KOPT-K1 (cell line): ENCODE measurements around the gene KDM2B.

Experiments used
- H3K27ac ChIP-seq: fragments of 200-600 bp; sonication (generic); 2 replicates; pipeline ENCODE4 v1.5.1; 2016; ENCODE audit warnings: antibody characterized with exemption, mild to moderate bottlenecking, low read depth, low read length; ENCODE audit not compliant: poor library complexity, severe bottlenecking
- H3K36me3 ChIP-seq: fragments of 200-600 bp; sonication (generic); 2 replicates; pipeline ENCODE4 v1.5.1; 2017; ENCODE audit warnings: antibody characterized with exemption, mild to moderate bottlenecking, low read length, moderate library complexity; ENCODE audit not compliant: insufficient read depth
- H3K9me3 ChIP-seq: fragments of 200-600 bp; sonication (generic); 2 replicates; pipeline ENCODE4 v1.5.1; 2017; ENCODE audit warnings: antibody characterized with exemption, low read length, mild to moderate bottlenecking; ENCODE audit not compliant: insufficient read depth, poor library complexity, severe bottlenecking

The KDM2B gene

GRCh38 chr12:121550974-121551634, 29.7 kb downstream of the KDM2B start:
- peaks cover 55% of the 10 kb centered on the region for H3K36me3 ChIP-seq
- H3K27ac ChIP-seq, result no peak overlapping the region

DNA sequence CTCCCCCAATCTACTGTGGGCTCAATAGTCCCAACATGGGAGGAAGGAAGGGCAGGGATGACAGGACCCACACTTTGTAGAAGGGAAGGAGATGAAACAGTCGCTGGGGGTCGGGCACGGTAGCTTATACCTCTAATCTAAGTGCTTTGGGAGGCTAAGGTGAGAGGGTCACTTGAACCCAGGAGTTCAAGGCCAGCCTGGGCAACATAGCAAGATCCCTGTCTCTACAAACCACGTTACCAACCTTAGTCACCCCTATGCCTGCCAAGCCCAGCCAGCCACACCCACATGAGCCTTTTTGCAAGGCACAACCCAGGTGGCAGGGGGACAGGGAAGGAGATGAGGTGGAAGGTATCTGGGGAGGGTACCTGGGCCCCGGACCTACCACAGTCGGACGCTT, 31.7 kb downstream of the KDM2B start:
- H3K36me3 ChIP-seq, result peaks cover 63% of the 10 kb centered on the region
- no peak overlapping the region for H3K27ac ChIP-seq
- H3K9me3 ChIP-seq, result no peaks in the 10 kb centered on the region

More at GRCh38 chr12:121550974-121551634, 29.7 kb downstream of the KDM2B start:
- H3K9me3 ChIP-seq, result no peaks in the 10 kb centered on the region

- H3K36me3 ChIP-seq, result peaks cover 61% of the 10 kb centered on the region
- H3K27ac ChIP-seq, result no peak overlapping the region
- H3K9me3 ChIP-seq, result no peaks in the 10 kb centered on the region
These were observed 35.3 kb downstream of the KDM2B start for GRCh38 chr12:121545480-121545879.

DNA sequence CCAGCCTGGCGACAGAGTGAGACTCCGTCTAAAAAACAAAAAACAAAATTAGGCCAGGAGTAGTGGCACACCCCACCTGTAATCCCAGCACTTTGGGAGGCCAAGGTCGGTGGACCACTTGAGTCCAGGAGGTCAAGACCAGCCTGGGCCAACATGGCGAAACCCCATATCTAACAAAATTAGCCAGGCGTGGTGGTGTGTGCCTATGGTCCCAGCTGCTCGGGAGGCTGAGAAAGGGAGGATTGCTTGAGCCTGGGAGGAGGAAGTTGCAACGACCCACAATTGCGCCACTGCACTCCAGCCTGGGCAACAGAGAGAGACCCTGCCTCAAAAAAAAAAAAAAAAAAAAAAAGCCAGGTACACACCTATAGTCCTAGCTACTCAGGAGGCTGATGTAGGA, 37.0 kb downstream of the KDM2B start:
- H3K27ac ChIP-seq, result no peak overlapping the region
- peaks cover 51% of the 10 kb centered on the region for H3K36me3 ChIP-seq
- no peaks in the 10 kb centered on the region for H3K9me3 ChIP-seq

DNA sequence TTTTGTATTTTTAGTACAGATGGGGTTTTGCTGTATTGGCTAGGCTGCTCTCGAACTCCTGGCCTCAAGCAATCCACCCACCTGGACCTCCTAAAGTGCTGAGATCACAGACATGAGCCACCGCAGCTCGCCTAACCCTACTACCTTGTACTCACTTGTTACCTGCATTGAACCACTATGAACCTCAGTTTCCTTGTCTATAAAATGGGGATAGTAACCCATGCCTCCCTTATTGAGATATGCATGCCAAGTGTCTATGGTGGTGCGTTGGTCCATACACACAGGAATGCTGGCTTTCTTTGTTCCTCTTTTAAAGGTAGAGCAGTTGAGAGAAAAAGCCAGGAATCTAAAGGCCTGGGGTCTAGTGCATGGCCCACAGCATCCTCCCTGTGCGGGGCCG, 40.9 kb downstream of the KDM2B start:
- H3K36me3 ChIP-seq, result peaks cover 19% of the 10 kb centered on the region
- no peak overlapping the region for H3K27ac ChIP-seq
- H3K9me3 ChIP-seq, result no peaks in the 10 kb centered on the region

- peaks cover 21% of the 10 kb centered on the region for H3K36me3 ChIP-seq
- no peak overlapping the region for H3K27ac ChIP-seq
- H3K9me3 ChIP-seq, result no peaks in the 10 kb centered on the region
These were observed 42.1 kb downstream of the KDM2B start for GRCh38 chr12:121538699-121539061.

- Histone ChIP-seq H3K27ac (peak overlapping the region; percentile 62), H3K9me3 (no peaks in the 10 kb centered on the region), H3K36me3 (peaks cover 26% of the 10 kb centered on the region)
These were observed 42.8 kb downstream of the KDM2B start for GRCh38 chr12:121537814-121538698.

DNA sequence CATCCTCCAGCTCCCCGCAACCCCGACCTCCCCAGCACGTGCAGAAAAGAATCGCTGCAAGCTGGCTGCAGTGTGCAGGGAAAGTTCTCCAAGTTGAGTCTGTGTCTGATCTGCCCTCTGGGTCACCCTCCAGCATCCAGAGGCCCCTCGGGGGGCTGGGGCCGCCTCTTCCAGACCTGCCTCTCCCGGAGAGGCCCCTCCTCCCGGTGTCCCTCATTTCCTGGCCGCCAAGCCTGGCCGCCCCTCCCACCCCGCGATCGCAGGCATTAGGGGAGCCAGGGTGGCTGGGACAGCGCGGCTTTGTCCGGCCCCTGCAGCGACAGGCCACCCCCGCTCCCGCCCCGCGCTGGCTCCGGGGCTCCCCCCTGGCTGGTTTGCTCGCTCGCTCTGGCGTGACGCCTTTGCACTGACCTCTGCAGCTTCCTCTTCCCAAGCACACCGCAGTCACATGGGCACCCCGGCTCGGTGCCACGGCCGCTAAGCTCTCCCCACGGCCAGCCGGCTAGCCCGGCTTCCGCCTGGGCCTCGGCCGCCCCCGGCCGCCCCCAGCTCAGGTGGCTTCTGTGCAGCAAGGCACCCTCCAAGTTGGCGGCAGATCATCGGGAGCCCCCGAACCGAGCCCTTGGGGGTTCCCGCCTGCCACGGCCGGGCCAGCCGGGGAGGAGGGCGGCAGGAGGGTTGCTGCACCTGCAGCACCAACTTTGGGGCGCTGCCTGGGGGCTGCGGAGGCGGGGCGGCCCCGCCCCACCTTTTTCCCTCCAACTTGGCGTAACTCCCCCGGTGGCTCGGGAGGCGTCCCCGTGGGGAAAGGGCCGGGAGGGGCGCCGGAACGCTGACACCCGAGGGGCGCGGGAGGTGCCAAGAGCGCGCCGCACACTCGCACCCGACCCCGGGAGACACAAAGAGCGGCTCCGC, 43.7 kb downstream of the KDM2B start:
- Histone ChIP-seq H3K36me3 (peaks cover 26% of the 10 kb centered on the region), H3K27ac (peak overlapping the region; percentile 62), H3K9me3 (no peaks in the 10 kb centered on the region)

GRCh38 chr12:121536054-121536898, 44.5 kb downstream of the KDM2B start:
- Histone ChIP-seq H3K9me3 (no peaks in the 10 kb centered on the region), H3K36me3 (peaks cover 33% of the 10 kb centered on the region), H3K27ac (peak overlapping the region; percentile 62)

DNA sequence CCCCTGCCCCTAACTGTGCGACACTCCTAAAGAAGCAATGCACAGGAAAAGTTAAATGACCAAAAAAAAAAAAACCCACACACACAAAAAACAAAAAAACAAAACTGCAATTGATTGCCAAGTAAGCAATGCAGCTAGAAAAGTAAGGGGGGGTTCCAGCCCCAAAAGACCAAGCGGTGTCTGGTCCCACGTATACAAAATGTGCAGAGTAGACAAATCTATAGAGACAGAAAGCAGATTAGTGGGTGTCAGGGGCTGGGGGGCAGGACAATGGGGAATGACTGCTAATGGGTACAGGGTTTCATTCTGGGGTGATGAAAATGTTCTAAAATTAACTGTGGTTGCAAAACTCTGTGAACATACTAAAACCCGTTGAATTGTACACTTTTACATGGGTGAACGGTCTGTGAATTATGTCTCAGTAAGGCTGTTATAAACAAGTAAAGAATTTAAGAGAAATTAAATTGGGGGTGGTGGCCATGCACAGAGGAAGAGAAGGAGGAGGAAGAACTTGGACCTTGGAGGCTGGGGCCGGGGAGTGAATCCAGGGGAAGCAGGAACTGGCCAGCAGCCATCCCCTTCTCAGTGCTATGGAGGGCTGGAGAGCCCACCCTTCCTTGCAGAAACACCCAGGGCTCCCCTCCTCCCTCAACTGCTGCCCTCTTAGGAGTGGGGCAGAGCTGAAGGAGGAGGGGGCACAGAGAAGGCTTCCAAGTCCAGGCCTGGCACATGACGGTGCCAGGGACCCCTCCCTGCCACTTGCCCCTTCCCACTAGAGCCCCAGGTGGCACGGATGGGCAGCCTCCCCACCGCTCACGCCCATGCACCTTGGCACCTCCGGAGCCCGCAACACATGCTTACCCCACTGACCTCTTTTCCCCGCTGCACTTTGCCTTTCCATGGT, 45.4 kb downstream of the KDM2B start:
- H3K36me3 ChIP-seq, result peaks cover 36% of the 10 kb centered on the region; the same call in 1 of the 2 replicates
- H3K27ac ChIP-seq, result no peak overlapping the region

GRCh38 chr12:121534495-121535148, 46.2 kb downstream of the KDM2B start:
- H3K27ac ChIP-seq, result no peak overlapping the region
- H3K9me3 ChIP-seq, result no peaks in the 10 kb centered on the region
- peaks cover 37% of the 10 kb centered on the region; the same call in 1 of the 2 replicates for H3K36me3 ChIP-seq

More for the DNA sequence above, 45.4 kb downstream of the KDM2B start:
- no peaks in the 10 kb centered on the region for H3K9me3 ChIP-seq

- Histone ChIP-seq H3K27ac (no peak overlapping the region), H3K9me3 (no peaks in the 10 kb centered on the region), H3K36me3 (peaks cover 47% of the 10 kb centered on the region; the same call in 1 of the 2 replicates)
These were observed 47.3 kb downstream of the KDM2B start for GRCh38 chr12:121533394-121534090.
